A549 (cell line): ENCODE measurements around the gene TGFBR1.

Experiments used
- CEBPB ChIP-seq, 2 experiments: fragments of >200 bp in 1 of 2; sonication (Bioruptor Twin) in 1 of 2; formaldehyde crosslinking in 1 of 2; IDR thresholded peaks; 2 replicates each; pipeline ENCODE4 v1.6.1; 2012 to 2016
- CTCF ChIP-seq: fragments of >200 bp; sonication (Bioruptor Twin); formaldehyde crosslinking; IDR thresholded peaks from 3 replicates; pipeline ENCODE4 v1.5.1; 2016
- PHF8 ChIP-seq: fragments of 200-600 bp; sonication (generic); IDR thresholded peaks from 2 replicates; pipeline ENCODE4 v1.6.1; 2016; ENCODE audit warnings: low read depth, mild to moderate bottlenecking, antibody characterized with exemption, moderate library complexity, borderline replicate concordance

- TF ChIP-seq CTCF (no peak), PHF8 (no peak), CEBPB (IDR thresholded peaks at IDR 0.05) (no peak)
Observed at GRCh38 chr9:99178912-99179872, 74.3 kb downstream of the TGFBR1 start.
